Measurements from ENCODE around the gene RGS13. TPM values are rescaled to one million over a fixed set of nuclear protein-coding genes. Genes with fewer than 3 reads are reported as not detected.

Gene RGS13
- total RNA-seq, 2 experiments from 2014 or later: not detected

- TF ChIP-seq CTCF (IDR thresholded peaks at IDR 0.05): no peak
- ChIA-PET CTCF (no interaction called here), POLR2A (no interaction called here)
- Mint-ChIP-seq H3K27me3 (peaks cover 4% of the 10 kb centered on the region), H3K36me3 (ENCODE audit: low read depth) (no peaks in the 10 kb centered on the region), H3K4me1 (ENCODE audit: low read depth) (peaks cover 4% of the 10 kb centered on the region), H3K4me3 (no peak overlapping the region), H3K9me3 (no peaks in the 10 kb centered on the region), H3K27ac (no peak overlapping the region)
- intact Hi-C loops (cut with micrococcal nuclease): no loop called here
- no peak for DNase-seq
- no peak for ATAC-seq
These were observed 16.2 kb downstream of the RGS13 start for GRCh38 chr1:192652159-192652558.

GRCh38 chr1:192654120-192654519 lies 18.2 kb downstream of the RGS13 start:
- ChIA-PET CTCF (no interaction called here), POLR2A (no interaction called here)
- H3K27me3 Mint-ChIP-seq: no peaks in the 10 kb centered on the region

GRCh38 chr1:192654591-192655251 lies 18.8 kb downstream of the RGS13 start:
- DNase-seq (no peak), ATAC-seq (peak; percentile 47)
- Mint-ChIP-seq H3K36me3 (ENCODE audit: low read depth) (no peaks in the 10 kb centered on the region), H3K27me3 (no peaks in the 10 kb centered on the region), H3K9me3 (no peaks in the 10 kb centered on the region), H3K4me3 (no peak overlapping the region), H3K27ac (no peak overlapping the region), H3K4me1 (ENCODE audit: low read depth) (peaks cover 4% of the 10 kb centered on the region)
- intact Hi-C loops (cut with micrococcal nuclease): no loop called here
- TF ChIP-seq CTCF (IDR thresholded peaks at IDR 0.05): no peak
- POLR2A ChIA-PET: no interaction called here
- CTCF ChIA-PET: no interaction called here

More at GRCh38 chr1:192654120-192654519, 18.2 kb downstream of the RGS13 start:
- no peak for DNase-seq
- Mint-ChIP-seq H3K4me3 (no peak overlapping the region), H3K9me3 (no peaks in the 10 kb centered on the region), H3K36me3 (ENCODE audit: low read depth) (no peaks in the 10 kb centered on the region), H3K4me1 (ENCODE audit: low read depth) (peaks cover 4% of the 10 kb centered on the region), H3K27ac (no peak overlapping the region)
- no peak for TF ChIP-seq CTCF (IDR thresholded peaks at IDR 0.05)
- ATAC-seq: no peak
- intact Hi-C loops (cut with micrococcal nuclease): no loop called here

GRCh38 chr1:192657760-192658159 lies 21.8 kb downstream of the RGS13 start:
- no peak overlapping the region for H3K27ac Mint-ChIP-seq
- no peaks in the 10 kb centered on the region for H3K27me3 Mint-ChIP-seq
- ChIA-PET POLR2A (no interaction called here), CTCF (interaction anchor here (0.7 kb wide), 1 partner anchor 655 kb away, joined by 3 read pairs; no protein-coding TSS in a partner anchor)
- TF ChIP-seq CTCF (IDR thresholded peaks at IDR 0.05): no peak
- H3K4me1 Mint-ChIP-seq (ENCODE audit: low read depth): peaks cover 4% of the 10 kb centered on the region
- intact Hi-C loops (cut with micrococcal nuclease): no loop called here
- no peaks in the 10 kb centered on the region for H3K9me3 Mint-ChIP-seq
- no peaks in the 10 kb centered on the region for H3K36me3 Mint-ChIP-seq (ENCODE audit: low read depth)
- no peak overlapping the region for H3K4me3 Mint-ChIP-seq
- ATAC-seq (no peak), DNase-seq (no peak)

GRCh38 chr1:192658255-192658654 lies 22.3 kb downstream of the RGS13 start:
- Mint-ChIP-seq H3K36me3 (ENCODE audit: low read depth) (no peaks in the 10 kb centered on the region), H3K27me3 (no peaks in the 10 kb centered on the region), H3K9me3 (no peaks in the 10 kb centered on the region), H3K4me3 (no peak overlapping the region), H3K27ac (no peak overlapping the region), H3K4me1 (ENCODE audit: low read depth) (peaks cover 4% of the 10 kb centered on the region)
- ATAC-seq: no peak
- ChIA-PET CTCF (no interaction called here), POLR2A (no interaction called here)
- intact Hi-C loops (cut with micrococcal nuclease): no loop called here
- TF ChIP-seq CTCF (IDR thresholded peaks at IDR 0.05): no peak
- DNase-seq: no peak
